Spinal cord (tissue), 10 donors: ENCODE results near the gene RAPGEF3. TPM values are rescaled to one million over a fixed set of nuclear protein-coding genes. Genes with fewer than 3 reads are reported as not detected.

ENCODE experiments used
- DNase-seq, 6 donors: peaks; one replicate each; pipeline versions ENCODE4 v3.0.0 to v3.0.0-alpha.2; 2013 to 2015; ENCODE audit warnings: low spot score in 6 of 6, low read depth in 4 of 6
- H3K27ac ChIP-seq: one replicate; pipeline ENCODE4 v1.5.1; 2013; ENCODE audit warnings: low read depth, low read length, control low read depth
- H3K27me3 ChIP-seq: one replicate; pipeline ENCODE4 v1.6.1; 2013; ENCODE audit warnings: low read length; ENCODE audit not compliant: control insufficient read depth, insufficient read depth
- H3K36me3 ChIP-seq: one replicate; pipeline ENCODE4 v1.6.1; 2013; ENCODE audit warnings: low read length; ENCODE audit not compliant: control insufficient read depth, insufficient read depth
- H3K4me1 ChIP-seq: one replicate; pipeline ENCODE4 v1.6.1; 2013; ENCODE audit warnings: low read length; ENCODE audit not compliant: control insufficient read depth, insufficient read depth
- H3K4me3 ChIP-seq: one replicate; pipeline ENCODE4 v1.5.1; 2013; ENCODE audit warnings: low read depth, low read length, control low read depth
- H3K9me3 ChIP-seq: one replicate; pipeline ENCODE4 v1.6.1; 2013; ENCODE audit warnings: low read length; ENCODE audit not compliant: control insufficient read depth, insufficient read depth
- WGBS: methylation state at CpG from one replicate; pipeline ENCODE4 v1.1.5; 2013; ENCODE audit warnings: missing lambda C conversion rate; ENCODE audit not compliant: insufficient coverage; 5-methylcytosine and 5-hydroxymethylcytosine counted together
- polyA plus RNA-seq, 2 donors: library from polyadenylated mRNA; unstranded; fragments of 120-200 nt; gene quantifications; one replicate each; pipeline ENCODE4 v1.2.1, GENCODE V29; 2013; ENCODE audit not compliant: insufficient read length in 2 of 2
- total RNA-seq, 2 donors: library from RNA; depleted of rRNA in 1 of 2; stranded (reverse); fragments of 120-200 nt in 1 of 2; fragments of >200 nt in 1 of 2; gene quantifications; one replicate each; pipeline versions ENCODE4 v1.2.3 to v1.2.4, GENCODE V29; 2013 to 2014
- donor health status: healthy.

RAPGEF3 gene
- total and polyA plus RNA-seq, 4 donors: 15.0 to 39.1 (median 21.2) TPM

DNA sequence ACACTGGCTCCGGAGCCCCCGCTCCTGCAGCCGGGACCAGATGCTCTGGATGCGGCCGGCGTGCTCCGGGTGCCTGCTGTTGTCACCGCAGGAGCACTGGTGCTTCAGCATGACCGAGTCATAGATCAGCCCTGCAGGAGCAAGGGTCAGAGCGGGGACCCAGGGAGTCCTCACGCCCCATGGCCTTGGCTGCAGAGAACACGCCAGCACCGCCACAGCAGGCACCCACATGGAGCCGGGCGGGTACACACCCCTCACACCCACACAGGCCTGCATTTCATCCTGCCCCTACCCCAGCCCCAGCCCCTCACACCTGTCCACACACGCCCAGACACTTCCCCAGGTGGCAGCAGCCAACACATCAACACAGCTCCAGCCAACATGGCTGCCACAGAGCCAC, 33.2 kb upstream of the RAPGEF3 start:
- no peak for DNase-seq
- Histone ChIP-seq H3K9me3 (no peaks in the 10 kb centered on the region), H3K4me1 (no peaks in the 10 kb centered on the region), H3K4me3 (no peak overlapping the region), H3K36me3 (peaks cover 91% of the 10 kb centered on the region), H3K27ac (no peak overlapping the region), H3K27me3 (no peaks in the 10 kb centered on the region)
- WGBS: 89% methylated on average over 14 of the region's 16 CpGs

DNA sequence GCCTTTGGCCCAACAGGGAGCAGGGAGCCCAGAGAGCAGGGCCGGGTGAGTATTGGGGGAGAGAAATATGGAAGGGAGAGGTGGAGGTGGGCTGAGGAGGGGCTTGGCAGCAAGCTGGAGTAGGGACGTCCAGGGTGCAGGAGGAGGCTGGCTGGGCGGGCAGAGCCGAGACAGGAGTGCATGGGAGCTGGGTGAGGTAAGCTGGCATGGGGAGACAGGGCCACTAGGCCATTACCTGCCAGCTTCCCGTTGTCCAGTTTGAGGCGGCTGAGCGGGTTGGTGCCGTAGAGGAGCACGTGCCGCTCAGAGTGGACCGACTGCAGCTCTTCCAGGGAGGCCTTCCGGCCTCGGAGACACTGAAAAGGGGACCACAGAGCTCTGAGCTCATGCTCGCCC, 32.7 kb upstream of the RAPGEF3 start:
- no peaks in the 10 kb centered on the region for H3K27me3 ChIP-seq
- no peaks in the 10 kb centered on the region for H3K9me3 ChIP-seq
- no peak overlapping the region for H3K27ac ChIP-seq
- DNase-seq: no peak
- H3K36me3 ChIP-seq: peaks cover 91% of the 10 kb centered on the region
- 94% methylated on average over 14 of the region's 14 CpGs for WGBS
- no peak overlapping the region for H3K4me3 ChIP-seq
- no peaks in the 10 kb centered on the region for H3K4me1 ChIP-seq

DNA sequence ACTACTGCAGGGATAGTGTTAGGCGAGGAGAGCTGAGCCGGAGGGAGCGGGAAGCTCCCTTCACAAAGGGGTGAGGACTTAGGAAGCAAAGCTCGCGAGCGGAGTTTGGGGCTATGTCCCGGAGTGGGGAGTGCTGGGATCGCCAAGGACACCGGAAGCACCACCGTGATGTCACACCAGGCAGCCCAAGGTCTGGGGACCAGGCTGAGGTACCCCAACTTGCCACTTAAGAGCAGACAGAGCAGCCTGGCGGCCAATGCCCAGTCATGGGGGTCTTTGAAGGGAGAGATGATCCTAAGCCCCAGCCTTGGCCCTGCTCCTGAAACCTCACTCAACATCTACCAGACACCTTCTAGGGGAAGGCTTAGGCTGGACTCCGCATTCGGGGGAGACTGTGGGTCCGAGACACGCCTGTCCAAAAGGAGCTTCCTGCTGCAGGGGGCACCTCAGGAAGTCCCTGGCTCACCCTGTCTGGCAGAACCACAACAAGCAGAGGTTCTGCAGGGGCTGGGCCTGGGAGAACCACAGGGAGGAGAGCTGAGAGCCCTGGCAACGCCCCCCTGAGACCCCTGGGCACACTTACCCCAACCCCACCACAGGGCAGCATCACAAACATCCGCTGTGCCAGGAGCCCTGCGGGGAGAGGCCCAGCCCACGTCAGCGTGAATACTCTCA, 32.1 kb upstream of the RAPGEF3 start:
- H3K36me3 ChIP-seq: peaks cover 91% of the 10 kb centered on the region
- no peak overlapping the region for H3K27ac ChIP-seq
- no peaks in the 10 kb centered on the region for H3K27me3 ChIP-seq
- no peak overlapping the region for H3K4me3 ChIP-seq
- DNase-seq: no peak
- H3K4me1 ChIP-seq: no peaks in the 10 kb centered on the region
- H3K9me3 ChIP-seq: no peaks in the 10 kb centered on the region
- 90% methylated on average over 19 of the region's 20 CpGs for WGBS

DNA sequence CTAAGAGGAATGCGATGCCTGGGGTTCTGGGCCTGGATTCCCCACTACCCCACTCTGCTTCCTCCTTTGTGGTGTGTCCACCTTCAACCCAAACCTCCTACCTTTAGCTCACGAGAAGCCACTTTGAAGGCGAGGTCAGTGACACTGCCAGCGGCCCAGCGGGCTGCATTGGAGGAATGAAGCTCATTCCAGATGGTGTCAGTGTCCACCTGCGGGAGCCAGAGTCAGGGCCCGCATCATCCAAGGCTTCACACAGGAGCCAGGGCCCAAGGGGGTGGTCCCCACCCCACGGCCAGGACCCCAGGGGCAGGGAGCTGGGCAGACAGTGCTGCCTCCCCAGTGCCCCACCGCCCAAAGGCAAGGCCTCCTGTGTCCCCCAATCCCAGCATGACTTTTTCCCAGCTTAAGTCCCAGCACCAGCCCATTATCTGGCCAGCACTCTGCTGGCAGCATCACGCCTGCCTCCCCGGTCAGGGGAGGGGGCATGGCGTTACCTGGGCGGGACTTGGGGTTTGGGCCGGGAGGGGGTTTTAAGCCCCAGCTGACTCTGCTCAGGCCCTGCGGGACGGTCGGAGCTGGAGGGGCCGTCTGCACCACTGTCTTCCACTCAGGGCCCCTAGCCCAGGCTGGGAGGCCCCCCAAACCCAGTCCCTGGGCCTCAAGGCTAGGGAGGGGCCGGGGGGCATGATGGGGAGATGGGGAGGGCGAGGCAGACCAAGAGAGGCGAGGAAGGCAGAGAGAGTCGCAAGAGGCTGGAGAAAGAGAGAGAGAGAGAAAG, 31.2 kb upstream of the RAPGEF3 start:
- no peaks in the 10 kb centered on the region for H3K4me1 ChIP-seq
- no peak overlapping the region for H3K27ac ChIP-seq
- no peaks in the 10 kb centered on the region for H3K27me3 ChIP-seq
- no peaks in the 10 kb centered on the region for H3K9me3 ChIP-seq
- no peak overlapping the region for H3K4me3 ChIP-seq
- no peak for DNase-seq
- peaks cover 91% of the 10 kb centered on the region for H3K36me3 ChIP-seq
- 96% methylated on average over 19 of the region's 22 CpGs for WGBS

DNA sequence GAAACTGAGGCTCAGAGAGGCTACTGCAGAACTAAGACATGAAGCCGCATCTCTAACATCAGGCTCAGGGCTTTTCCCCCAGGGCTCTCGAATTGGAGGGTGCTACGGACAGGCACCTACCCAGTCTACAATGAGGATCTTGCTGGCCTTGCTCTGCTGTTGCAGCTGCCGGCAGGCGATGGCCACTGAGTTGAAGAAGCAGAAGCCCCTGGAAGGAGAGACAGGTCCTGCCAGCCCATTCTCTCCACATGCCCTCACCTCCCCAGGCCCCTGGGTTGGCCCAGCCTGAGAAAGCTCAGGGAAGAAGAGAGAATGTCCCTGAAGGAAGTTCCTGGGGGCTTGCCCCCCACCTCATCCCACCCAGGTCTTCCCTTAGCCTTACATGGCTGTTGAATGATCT, 30.5 kb upstream of the RAPGEF3 start:
- Histone ChIP-seq H3K36me3 (peaks cover 91% of the 10 kb centered on the region), H3K4me3 (no peak overlapping the region), H3K4me1 (no peaks in the 10 kb centered on the region), H3K27ac (no peak overlapping the region), H3K9me3 (no peaks in the 10 kb centered on the region), H3K27me3 (no peaks in the 10 kb centered on the region)
- DNase-seq: no peak
- WGBS: 98% methylated on average over 5 of the region's 5 CpGs

DNA sequence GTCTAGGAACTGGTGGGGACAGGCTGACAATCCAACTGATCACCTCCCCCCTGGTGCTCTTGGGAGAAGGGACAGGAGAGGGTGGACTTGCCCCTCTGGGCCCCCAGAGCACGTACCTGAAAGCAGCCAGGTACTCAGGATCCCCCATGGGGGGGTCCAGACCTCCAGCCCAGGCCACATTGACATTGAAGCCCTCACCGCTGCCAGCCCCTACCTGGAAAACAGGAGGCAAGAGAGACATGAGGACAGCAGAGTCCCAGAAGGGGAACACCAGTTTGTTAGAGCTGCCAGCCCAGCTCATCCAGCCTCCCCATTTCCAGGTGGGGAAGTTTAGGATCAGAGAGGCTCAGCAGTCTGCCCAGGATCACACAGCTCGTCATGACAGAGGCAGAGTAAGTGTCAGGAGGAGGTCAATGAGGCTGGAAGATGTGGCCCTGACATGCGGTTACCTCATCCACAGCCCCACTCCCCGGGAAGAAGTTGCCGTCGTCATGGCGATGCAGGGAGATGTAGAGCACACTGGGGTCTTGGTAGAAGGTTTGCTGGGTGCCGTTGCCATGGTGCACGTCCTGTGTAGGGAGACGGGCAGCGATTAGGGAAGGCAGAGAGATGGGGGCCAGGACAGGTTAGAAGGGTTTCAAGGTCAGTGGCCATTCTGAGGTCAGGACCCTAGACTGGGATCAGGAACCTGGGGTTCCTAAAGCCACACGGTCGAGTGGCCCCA, 29.1 kb upstream of the RAPGEF3 start:
- Histone ChIP-seq H3K27me3 (no peaks in the 10 kb centered on the region), H3K36me3 (peaks cover 95% of the 10 kb centered on the region), H3K4me1 (peaks cover 2% of the 10 kb centered on the region), H3K27ac (no peak overlapping the region), H3K4me3 (no peak overlapping the region), H3K9me3 (no peaks in the 10 kb centered on the region)
- WGBS: 60% methylated on average over 14 of the region's 14 CpGs
- no peak for DNase-seq

DNA sequence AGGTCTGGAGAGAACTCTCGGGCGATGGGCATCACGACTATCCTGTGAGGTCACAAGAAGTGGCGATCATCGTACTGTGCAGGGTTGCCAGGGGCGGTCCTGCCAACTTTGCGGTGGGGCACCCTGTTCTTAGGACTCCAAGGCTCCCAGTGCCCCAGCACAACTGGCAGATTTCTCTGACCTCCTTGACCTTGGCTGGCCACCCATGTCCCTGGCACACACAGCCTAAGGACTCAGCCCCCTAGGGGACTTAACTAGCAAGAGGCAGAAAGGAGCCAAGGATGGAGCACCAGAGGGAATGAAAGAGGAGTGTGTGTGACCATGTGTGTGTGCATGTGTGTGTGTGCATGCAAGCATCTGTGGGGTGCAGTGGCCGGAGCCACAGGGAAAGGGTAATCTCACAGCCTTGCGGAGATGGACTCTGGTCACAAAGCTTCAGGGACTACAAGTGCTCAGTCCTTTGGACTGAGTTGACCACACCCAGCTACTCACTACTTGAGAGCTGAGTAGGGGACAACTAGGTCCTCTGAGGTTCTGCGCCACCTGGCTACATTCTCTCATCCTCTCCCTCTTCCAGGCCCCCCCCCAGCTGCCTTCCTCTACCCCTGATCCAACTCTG, 28.1 kb upstream of the RAPGEF3 start:
- WGBS: 95% methylated on average over 10 of the region's 10 CpGs
- H3K4me1 ChIP-seq: peaks cover 5% of the 10 kb centered on the region
- H3K27me3 ChIP-seq: no peaks in the 10 kb centered on the region
- DNase-seq: no peak
- H3K9me3 ChIP-seq: no peaks in the 10 kb centered on the region
- no peak overlapping the region for H3K4me3 ChIP-seq
- no peak overlapping the region for H3K27ac ChIP-seq
- peaks cover 98% of the 10 kb centered on the region for H3K36me3 ChIP-seq

DNA sequence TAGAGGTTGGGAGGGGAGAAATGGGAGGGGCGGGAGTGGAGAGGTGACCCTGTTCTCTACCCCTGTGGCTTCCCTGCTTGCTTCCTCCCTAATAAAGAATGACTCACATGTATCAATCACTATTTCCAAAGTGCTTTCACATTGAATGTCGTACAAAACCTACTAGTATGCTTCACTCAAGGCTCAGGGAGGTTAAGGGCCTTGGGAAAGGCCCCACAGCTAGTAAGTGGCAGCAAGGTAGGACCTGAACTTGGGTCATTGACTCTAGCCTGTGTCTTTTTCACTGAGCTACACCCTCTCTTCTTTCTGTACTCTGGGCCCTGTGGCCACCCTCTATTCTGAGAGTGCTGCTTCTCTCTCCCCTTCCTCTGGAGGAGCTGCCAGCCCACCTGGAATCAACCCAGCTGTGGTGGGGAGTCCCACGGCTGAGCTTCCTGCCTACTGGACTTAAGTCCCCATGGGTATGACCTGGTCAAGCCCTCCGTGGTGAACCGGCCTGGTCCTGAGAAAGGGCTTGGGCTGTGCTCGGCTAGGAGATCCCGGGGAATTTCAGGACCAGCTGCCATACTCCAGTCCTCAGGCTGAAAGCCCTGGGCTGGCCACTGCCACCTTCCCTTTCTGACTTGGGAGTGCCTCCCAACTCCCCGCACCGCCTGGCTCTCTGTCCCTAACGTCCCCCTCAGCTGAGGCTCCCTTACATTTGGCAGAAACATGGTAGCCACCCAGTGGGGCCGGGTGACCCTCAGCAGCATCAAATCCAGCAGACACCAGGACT, 27.4 kb upstream of the RAPGEF3 start:
- Histone ChIP-seq H3K27ac (no peak overlapping the region), H3K9me3 (no peaks in the 10 kb centered on the region), H3K4me3 (no peak overlapping the region), H3K27me3 (no peaks in the 10 kb centered on the region), H3K4me1 (peaks cover 5% of the 10 kb centered on the region), H3K36me3 (peaks cover 98% of the 10 kb centered on the region)
- no peak for DNase-seq
- WGBS: 95% methylated on average over 10 of the region's 11 CpGs
